Effector memory CD8-positive, alpha-beta T cell (primary cell): ENCODE results near the gene AGPAT3.
"Not testable (repeated sequence)": the region's sequence is repeated elsewhere in the genome, so short reads cannot be mapped to it uniquely, and the experiment has no call there.

Experiments used
- ATAC-seq: fragments of 150-1000 bp; cut with Tn5 transposase; replicated peaks from 2 replicates; pipeline ENCODE4 v1.10.0; 2021; ENCODE audit warnings: mild to moderate bottlenecking, moderate library complexity
- DNase-seq, 3 experiments: peaks; one replicate each; pipeline ENCODE4 v3.0.0; 2021
- H3K27ac Mint-ChIP-seq, 2 donors: one replicate each; pipeline ENCODE4 v1.8.0; 2022; ENCODE audit warnings: mild to moderate bottlenecking in 2 of 2, mixed read lengths in 2 of 2, moderate library complexity in 2 of 2
- H3K27me3 Mint-ChIP-seq, 2 donors: one replicate each; pipeline ENCODE4 v1.8.0; 2022; ENCODE audit warnings: mixed read lengths in 2 of 2
- H3K36me3 Mint-ChIP-seq: one replicate; pipeline ENCODE4 v1.8.0; 2022; ENCODE audit warnings: mild to moderate bottlenecking, moderate library complexity, mixed read lengths; ENCODE audit not compliant: insufficient read depth
- H3K4me1 Mint-ChIP-seq, 2 donors: one replicate each; pipeline ENCODE4 v1.8.0; 2022; ENCODE audit warnings: low read depth in 2 of 2, mixed read lengths in 2 of 2
- H3K4me3 Mint-ChIP-seq, 2 donors: one replicate each; pipeline ENCODE4 v1.8.0; 2022; ENCODE audit warnings: mild to moderate bottlenecking in 2 of 2, mixed read lengths in 2 of 2, moderate library complexity in 2 of 2
- H3K9me3 Mint-ChIP-seq, 2 donors: one replicate each; pipeline ENCODE4 v1.8.0; 2022; ENCODE audit warnings: mixed read lengths in 2 of 2

AGPAT3 gene

GRCh38 chr21:43844906-43845305 lies 20.1 kb upstream of the AGPAT3 start:
- ATAC-seq, H3K9me3 Mint-ChIP-seq, H3K27ac Mint-ChIP-seq, H3K4me3 Mint-ChIP-seq, H3K4me1 Mint-ChIP-seq, H3K27me3 Mint-ChIP-seq, H3K36me3 Mint-ChIP-seq, DNase-seq: not testable (repeated sequence)

- H3K27me3 Mint-ChIP-seq = peaks cover 0 to 14% of the 10 kb centered on the region in 2 donors
- ATAC-seq = no peak
- no peaks in the 10 kb centered on the region for H3K9me3 Mint-ChIP-seq
- peaks cover 2 to 9% of the 10 kb centered on the region in 2 donors for H3K4me1 Mint-ChIP-seq
- peaks cover 4% of the 10 kb centered on the region for H3K36me3 Mint-ChIP-seq
- H3K27ac Mint-ChIP-seq = no peak overlapping the region
- no peak for DNase-seq
- H3K4me3 Mint-ChIP-seq = no peak overlapping the region
Measured at GRCh38 chr21:43845386-43845785, 19.6 kb upstream of the AGPAT3 start.

- no peak for ATAC-seq
- H3K27me3 Mint-ChIP-seq = peaks cover 0 to 20% of the 10 kb centered on the region in 2 donors
- no peaks in the 10 kb centered on the region for H3K9me3 Mint-ChIP-seq
- no peak overlapping the region for H3K27ac Mint-ChIP-seq
- peaks cover 2 to 9% of the 10 kb centered on the region in 2 donors for H3K4me1 Mint-ChIP-seq
- peaks cover 4% of the 10 kb centered on the region for H3K36me3 Mint-ChIP-seq
- H3K4me3 Mint-ChIP-seq = no peak overlapping the region
- DNase-seq = no peak
Measured at GRCh38 chr21:43846430-43846829, 18.6 kb upstream of the AGPAT3 start.

DNA sequence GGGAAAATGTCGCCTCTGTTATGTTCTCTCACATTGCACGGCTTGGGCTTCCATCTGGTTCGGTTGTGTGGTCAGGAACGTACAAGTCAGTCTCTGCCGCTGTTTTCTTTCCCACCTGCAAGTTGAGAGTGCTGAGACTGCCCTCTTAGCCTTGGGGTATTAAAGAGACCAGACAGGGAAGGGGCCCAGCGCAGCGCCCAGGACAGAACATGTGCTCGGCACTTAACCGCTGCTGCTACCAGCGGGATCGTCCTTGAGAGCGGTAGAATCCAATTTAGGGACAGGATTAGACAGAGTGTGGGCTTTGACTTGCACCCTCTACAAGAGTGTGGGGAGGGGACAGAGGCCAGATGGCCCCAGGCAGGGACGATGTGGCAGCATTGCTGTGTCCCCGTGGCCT lies 17.7 kb upstream of the AGPAT3 start:
- Mint-ChIP-seq H3K27ac (no peak overlapping the region), H3K4me1 (peaks cover 2 to 9% of the 10 kb centered on the region in 2 donors), H3K36me3 (peaks cover 4% of the 10 kb centered on the region), H3K4me3 (no peak overlapping the region), H3K27me3 (peaks cover 0 to 22% of the 10 kb centered on the region in 2 donors), H3K9me3 (no peaks in the 10 kb centered on the region)
- DNase-seq (no peak), ATAC-seq (no peak)

DNA sequence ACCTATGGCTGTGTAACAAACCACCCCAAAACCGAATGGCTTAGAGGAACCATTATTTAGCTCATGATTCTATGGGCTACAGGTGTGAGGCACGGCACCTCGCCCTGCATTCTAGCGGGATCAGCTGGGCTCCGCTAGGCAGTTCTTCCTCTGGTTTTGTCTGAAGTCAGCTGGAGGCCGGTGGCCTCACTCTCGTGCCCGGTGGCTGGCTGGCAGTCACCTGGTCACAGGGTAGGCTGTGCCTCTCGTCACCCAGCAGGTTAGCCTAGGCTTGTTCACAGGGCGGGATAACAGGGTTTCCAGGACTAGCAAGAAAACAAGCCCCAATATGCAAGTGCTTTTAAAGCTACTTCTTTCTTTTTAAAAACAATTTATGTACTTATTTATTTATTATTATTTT lies 16.3 kb upstream of the AGPAT3 start:
- Mint-ChIP-seq H3K9me3 (no peaks in the 10 kb centered on the region), H3K4me3 (no peak overlapping the region), H3K4me1 (peaks cover 0 to 3% of the 10 kb centered on the region in 2 donors), H3K27ac (no peak overlapping the region), H3K27me3 (peaks cover 0 to 28% of the 10 kb centered on the region in 2 donors), H3K36me3 (peaks cover 4% of the 10 kb centered on the region)
- DNase-seq (no peak), ATAC-seq (no peak)

DNA sequence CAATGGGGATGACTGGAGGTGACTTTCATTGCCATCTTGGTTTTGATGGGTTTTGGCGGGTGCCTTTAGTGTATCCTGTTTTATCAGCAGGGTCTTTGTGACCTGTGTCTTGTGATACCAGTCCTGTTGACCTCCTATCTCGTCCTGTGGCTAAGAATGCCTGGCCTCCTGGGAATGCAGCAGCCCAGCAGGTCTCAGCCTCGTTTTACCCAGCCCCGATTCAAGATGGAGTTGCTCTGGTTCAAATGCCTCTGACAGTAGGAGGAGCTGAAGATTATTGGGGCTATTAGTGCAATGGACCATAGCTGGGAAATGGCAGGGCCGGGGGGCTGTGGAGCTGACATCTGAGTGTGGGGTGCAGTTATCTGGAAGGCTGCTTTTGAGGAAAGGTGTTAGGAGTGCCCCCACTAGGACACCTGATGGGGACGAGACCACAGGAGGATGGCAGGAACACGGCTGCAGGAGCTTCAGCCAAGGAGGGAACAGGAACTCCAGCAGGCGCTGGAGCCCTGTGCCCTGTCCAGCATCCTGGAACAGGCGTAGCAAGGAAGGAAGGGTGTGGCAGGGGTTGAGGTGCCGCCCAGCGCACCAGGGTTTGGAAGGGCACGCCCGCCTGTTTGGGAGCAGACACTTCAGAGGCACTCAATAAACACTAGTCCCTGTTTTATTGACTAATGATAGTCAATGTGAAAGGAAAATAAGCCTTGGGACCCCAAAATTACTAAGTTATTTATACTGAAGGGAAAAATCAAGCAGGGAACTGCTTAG lies 15.3 kb upstream of the AGPAT3 start:
- DNase-seq = no peak
- peaks cover 1 to 37% of the 10 kb centered on the region in 2 donors for H3K27me3 Mint-ChIP-seq

GRCh38 chr21:43850728-43851295 lies 14.2 kb upstream of the AGPAT3 start:
- peaks cover 12 to 48% of the 10 kb centered on the region in 2 donors for H3K27me3 Mint-ChIP-seq
- H3K4me3 Mint-ChIP-seq = no peak overlapping the region
- ATAC-seq = no peak
- H3K27ac Mint-ChIP-seq = no peak overlapping the region
- no peaks in the 10 kb centered on the region for H3K9me3 Mint-ChIP-seq
- DNase-seq = no peak
- peaks cover 4% of the 10 kb centered on the region for H3K36me3 Mint-ChIP-seq
- peaks cover 0 to 3% of the 10 kb centered on the region in 2 donors for H3K4me1 Mint-ChIP-seq

More for the DNA sequence above, 15.3 kb upstream of the AGPAT3 start:
- H3K27ac Mint-ChIP-seq = no peak overlapping the region
- H3K36me3 Mint-ChIP-seq = peaks cover 4% of the 10 kb centered on the region
- H3K4me1 Mint-ChIP-seq = peaks cover 0 to 3% of the 10 kb centered on the region in 2 donors
- H3K9me3 Mint-ChIP-seq = no peaks in the 10 kb centered on the region
- ATAC-seq = no peak
- no peak overlapping the region for H3K4me3 Mint-ChIP-seq

- peaks cover 16 to 55% of the 10 kb centered on the region in 2 donors for H3K27me3 Mint-ChIP-seq
- no peak overlapping the region for H3K27ac Mint-ChIP-seq
- ATAC-seq = no peak
Measured at GRCh38 chr21:43851593-43851992, 13.4 kb upstream of the AGPAT3 start.

GRCh38 chr21:43853851-43854772 lies 10.9 kb upstream of the AGPAT3 start:
- Mint-ChIP-seq H3K4me3 (no peak overlapping the region), H3K9me3 (no peaks in the 10 kb centered on the region), H3K36me3 (peaks cover 2% of the 10 kb centered on the region), H3K27ac (no peak overlapping the region), H3K4me1 (peaks cover 2 to 3% of the 10 kb centered on the region in 2 donors), H3K27me3 (peaks cover 16 to 64% of the 10 kb centered on the region in 2 donors)
- ATAC-seq (no peak), DNase-seq (no peak)

More at GRCh38 chr21:43851593-43851992, 13.4 kb upstream of the AGPAT3 start:
- Mint-ChIP-seq H3K36me3 (peaks cover 4% of the 10 kb centered on the region), H3K9me3 (no peaks in the 10 kb centered on the region), H3K4me3 (no peak overlapping the region), H3K4me1 (peaks cover 2 to 3% of the 10 kb centered on the region in 2 donors)
- no peak for DNase-seq

- Mint-ChIP-seq H3K36me3 (peaks cover 2% of the 10 kb centered on the region), H3K9me3 (no peaks in the 10 kb centered on the region), H3K27me3 (peaks cover 16 to 55% of the 10 kb centered on the region in 2 donors), H3K4me1 (peaks cover 0 to 2% of the 10 kb centered on the region in 2 donors), H3K27ac (no peak overlapping the region), H3K4me3 (no peak overlapping the region)
- DNase-seq (no peak), ATAC-seq (peak; percentile 35)
Measured at GRCh38 chr21:43854773-43855633, 10.0 kb upstream of the AGPAT3 start.

DNA sequence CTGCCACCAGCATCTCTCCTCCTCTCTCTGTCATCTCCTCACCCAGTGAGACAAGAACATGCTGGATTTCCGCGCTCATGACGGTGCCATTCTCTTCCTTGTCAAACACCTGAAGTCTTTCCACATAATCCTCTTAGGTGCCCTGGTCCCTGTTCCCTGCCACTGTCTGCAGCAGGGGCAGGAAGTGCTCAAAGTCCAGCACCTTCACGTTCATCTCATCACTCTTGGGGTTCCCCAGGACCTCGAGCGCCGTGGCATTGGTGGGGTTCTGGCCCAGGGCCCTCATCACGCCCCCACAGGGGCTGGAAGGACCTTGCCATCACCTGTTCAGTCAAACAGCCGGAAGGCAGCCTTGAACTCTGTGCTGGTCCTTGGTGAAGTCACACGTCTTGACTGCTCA lies 9.1 kb upstream of the AGPAT3 start:
- Mint-ChIP-seq H3K9me3 (no peaks in the 10 kb centered on the region), H3K27me3 (peaks cover 16 to 49% of the 10 kb centered on the region in 2 donors), H3K27ac (no peak overlapping the region), H3K4me3 (no peak overlapping the region), H3K4me1 (peaks cover 0 to 2% of the 10 kb centered on the region in 2 donors), H3K36me3 (peaks cover 2% of the 10 kb centered on the region)
- ATAC-seq = no peak
- no peak for DNase-seq

GRCh38 chr21:43858806-43859648 lies 6.0 kb upstream of the AGPAT3 start:
- DNase-seq = no peak
- Mint-ChIP-seq H3K27me3 (peaks cover 16 to 35% of the 10 kb centered on the region in 2 donors), H3K27ac (no peak overlapping the region), H3K4me1 (peaks cover 0 to 2% of the 10 kb centered on the region in 2 donors), H3K36me3 (peaks cover 2% of the 10 kb centered on the region), H3K4me3 (no peak overlapping the region), H3K9me3 (no peaks in the 10 kb centered on the region)
- ATAC-seq = no peak
